Hepatocyte (in vitro differentiated cells): ENCODE results near the gene NAA15. TPM values are rescaled to one million over a fixed set of nuclear protein-coding genes. Genes with fewer than 3 reads are reported as not detected.
A peak's percentile ranks its signal among the peaks of the same experiment; 100 is the strongest.

Source experiments
- DNase-seq: peaks from one replicate; pipeline ENCODE4 v3.0.0-alpha.2; 2016; ENCODE audit warnings: low spot score
- H2AFZ ChIP-seq: fragments of 200-600 bp; sonication (generic); 2 replicates; pipeline ENCODE4 v1.6.0; 2016; ENCODE audit warnings: antibody characterized with exemption, mild to moderate bottlenecking
- H3K27ac ChIP-seq: fragments of 200-600 bp; sonication (generic); 2 replicates; pipeline ENCODE4 v1.5.1; 2016; ENCODE audit warnings: mild to moderate bottlenecking
- H3K27me3 ChIP-seq: fragments of 200-600 bp; sonication (generic); 2 replicates; pipeline ENCODE4 v1.6.1; 2016
- H3K36me3 ChIP-seq: fragments of 200-600 bp; sonication (generic); replicated peaks from 2 replicates; pipeline ENCODE4 v1.5.1; 2016; ENCODE audit warnings: low read depth; ENCODE audit not compliant: insufficient read depth
- H3K4me1 ChIP-seq: fragments of 200-600 bp; sonication (generic); 2 replicates; pipeline ENCODE4 v1.5.1; 2016; ENCODE audit warnings: mild to moderate bottlenecking, moderate library complexity; ENCODE audit not compliant: insufficient read depth
- H3K4me2 ChIP-seq: fragments of 200-600 bp; sonication (generic); 2 replicates; pipeline ENCODE4 v1.6.0; 2016
- H3K4me3 ChIP-seq: fragments of 200-600 bp; sonication (generic); 2 replicates; pipeline ENCODE4 v1.5.1; 2016; ENCODE audit warnings: mild to moderate bottlenecking
- H3K79me2 ChIP-seq: fragments of 200-600 bp; sonication (generic); 2 replicates; pipeline ENCODE4 v1.6.0; 2017; ENCODE audit warnings: mild to moderate bottlenecking
- H3K9me2 ChIP-seq: fragments of 200-600 bp; sonication (generic); replicated peaks from 2 replicates; pipeline ENCODE4 v1.6.0; 2017; ENCODE audit warnings: mild to moderate bottlenecking; ENCODE audit not compliant: insufficient read depth
- H3K9me3 ChIP-seq: fragments of 200-600 bp; sonication (generic); 2 replicates; pipeline ENCODE4 v1.5.1; 2016; ENCODE audit warnings: low read depth, mild to moderate bottlenecking
- H4K20me1 ChIP-seq: fragments of 200-600 bp; sonication (generic); 2 replicates; pipeline ENCODE4 v1.6.0; 2016; ENCODE audit warnings: mild to moderate bottlenecking; ENCODE audit not compliant: insufficient read depth, poor library complexity, severe bottlenecking
- CTCF ChIP-seq: fragments of 200-600 bp; sonication (generic); IDR thresholded peaks from 2 replicates; pipeline ENCODE4 v1.5.1; 2016; ENCODE audit warnings: antibody characterized with exemption, mild to moderate bottlenecking; ENCODE audit not compliant: poor library complexity
- EZH2 ChIP-seq: fragments of 200-600 bp; sonication (generic); IDR thresholded peaks from 2 replicates; pipeline ENCODE4 v1.6.1; 2016; ENCODE audit warnings: antibody characterized with exemption, mild to moderate bottlenecking, borderline replicate concordance
- EZH2phosphoT487 ChIP-seq: fragments of 200-600 bp; sonication (generic); IDR thresholded peaks from one replicate; pipeline ENCODE4 v1.6.1; 2018; ENCODE audit warnings: antibody characterized with exemption, mild to moderate bottlenecking, low read depth, moderate library complexity; ENCODE audit not compliant: unreplicated experiment, severe bottlenecking
- WGBS: methylation state at CpG from one replicate; pipeline ENCODE4 v1.1.6; 2016; ENCODE audit warnings: low lambda C conversion rate; ENCODE audit errors: missing lambda C conversion rate; 5-methylcytosine and 5-hydroxymethylcytosine counted together
- polyA plus RNA-seq: library from polyadenylated mRNA; unstranded; fragments of >200 nt; fragmentation: Nextera tagmentation; extraction: Ambion mirVana; gene quantifications from 2 replicates; pipeline ENCODE4 v1.2.1, GENCODE V29; 2016
- total RNA-seq: library from RNA; depleted of rRNA; stranded (reverse); fragments of >200 nt; gene quantifications from 2 replicates; pipeline ENCODE4 v1.2.3, GENCODE V29; 2014

NAA15 gene
- total and polyA plus RNA-seq, 2 experiments from 2014 or later = 15.3 to 29.6 TPM

GRCh38 chr4:139416073-139416673, 114.9 kb downstream of the NAA15 start:
- H3K4me2 ChIP-seq = no peak overlapping the region
- WGBS = 88% methylated on average over 2 of the region's 2 CpGs

GRCh38 chr4:139419388-139419914, 118.1 kb downstream of the NAA15 start:
- Histone ChIP-seq H3K4me3 (no peak overlapping the region), H3K9me2 (no peaks in the 10 kb centered on the region), H3K4me1 (no peaks in the 10 kb centered on the region), H3K27ac (peak overlapping the region; percentile 20), H3K36me3 (no peaks in the 10 kb centered on the region), H3K9me3 (no peaks in the 10 kb centered on the region), H3K79me2 (no peaks in the 10 kb centered on the region), H3K27me3 (no peaks in the 10 kb centered on the region), H2AFZ (no peak overlapping the region), H3K4me2 (no peak overlapping the region), H4K20me1 (no peaks in the 10 kb centered on the region)
- peak; percentile 19 for DNase-seq
- no peak for TF ChIP-seq EZH2
- no peak for TF ChIP-seq CTCF
- TF ChIP-seq EZH2phosphoT487 = no peak
- 74% methylated on average over 2 of the region's 2 CpGs for WGBS

More at GRCh38 chr4:139416073-139416673, 114.9 kb downstream of the NAA15 start:
- H3K4me3 ChIP-seq = no peak overlapping the region
- no peaks in the 10 kb centered on the region for H3K79me2 ChIP-seq
- H3K27me3 ChIP-seq = no peaks in the 10 kb centered on the region
- no peaks in the 10 kb centered on the region for H3K36me3 ChIP-seq
- H4K20me1 ChIP-seq = no peaks in the 10 kb centered on the region
- no peak overlapping the region for H2AFZ ChIP-seq
- no peak overlapping the region for H3K27ac ChIP-seq
- TF ChIP-seq CTCF = peak; percentile 57
- TF ChIP-seq EZH2 = no peak
- TF ChIP-seq EZH2phosphoT487 = no peak
- peak; percentile 40 for DNase-seq
- H3K9me3 ChIP-seq = no peaks in the 10 kb centered on the region
- no peaks in the 10 kb centered on the region for H3K4me1 ChIP-seq
- no peaks in the 10 kb centered on the region for H3K9me2 ChIP-seq

GRCh38 chr4:139420652-139421051, 119.3 kb downstream of the NAA15 start:
- DNase-seq = no peak
- H3K27me3 ChIP-seq = no peaks in the 10 kb centered on the region
- H3K4me3 ChIP-seq = no peak overlapping the region
- H3K36me3 ChIP-seq = no peaks in the 10 kb centered on the region
- no peaks in the 10 kb centered on the region for H3K9me3 ChIP-seq
- H2AFZ ChIP-seq = no peak overlapping the region
- H3K9me2 ChIP-seq = no peaks in the 10 kb centered on the region
- no peak overlapping the region for H3K27ac ChIP-seq
- H4K20me1 ChIP-seq = no peaks in the 10 kb centered on the region
- TF ChIP-seq EZH2phosphoT487 (no peak), CTCF (no peak), EZH2 (no peak)
- 89% methylated on average over 1 of the region's 1 CpG for WGBS
- H3K4me1 ChIP-seq = no peaks in the 10 kb centered on the region
- no peaks in the 10 kb centered on the region for H3K79me2 ChIP-seq
- H3K4me2 ChIP-seq = no peak overlapping the region
